Prostate gland (tissue), 2 donors: Measurements from ENCODE around the gene PKNOX2.

Source experiments
- POLR2A ChIP-seq: fragments of 450-650 bp; IDR thresholded peaks from one replicate; pipeline ENCODE4 v1.6.1; 2016; ENCODE audit warnings: antibody characterized with exemption, mild to moderate bottlenecking
- POLR2AphosphoS5 ChIP-seq: sonication (generic); formaldehyde crosslinking; IDR thresholded peaks from one replicate; pipeline ENCODE4 v1.6.1; 2017; ENCODE audit warnings: antibody characterized with exemption
- TF ChIP-seq, protein P1 (sequence below), 4 experiments: fragments of 200-600 bp in 2 of 4; fragments of 450-650 bp in 2 of 4; sonication (generic) in 2 of 4; IDR thresholded peaks; 1 replicate in 3 of 4; 2 replicates in 1 of 4; pipeline ENCODE4 v1.5.1; 2016 to 2019; ENCODE audit warnings: antibody characterized with exemption in 4 of 4, mild to moderate bottlenecking in 2 of 4, moderate library complexity in 2 of 4

DNA sequence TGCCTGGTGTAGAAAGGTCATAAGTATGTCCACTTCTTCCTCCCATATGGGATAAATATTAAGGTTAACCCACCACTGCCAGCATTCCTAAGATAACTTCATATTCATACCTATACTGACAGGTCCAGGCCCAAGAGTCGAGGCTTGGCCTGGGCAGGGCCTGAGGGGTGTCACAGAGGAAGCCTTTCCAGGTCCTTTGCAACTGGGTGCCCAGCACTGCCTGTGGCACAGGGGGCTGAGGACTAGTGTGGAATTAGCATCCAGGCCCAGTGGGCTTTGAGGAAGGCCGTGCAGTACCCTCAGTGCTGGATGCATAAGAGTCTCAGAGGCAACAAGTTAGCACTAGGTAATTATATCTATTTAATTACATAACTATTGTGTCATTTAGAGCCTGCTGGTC, 65.4 kb downstream of the PKNOX2 start:
- TF ChIP-seq, protein P1, sequence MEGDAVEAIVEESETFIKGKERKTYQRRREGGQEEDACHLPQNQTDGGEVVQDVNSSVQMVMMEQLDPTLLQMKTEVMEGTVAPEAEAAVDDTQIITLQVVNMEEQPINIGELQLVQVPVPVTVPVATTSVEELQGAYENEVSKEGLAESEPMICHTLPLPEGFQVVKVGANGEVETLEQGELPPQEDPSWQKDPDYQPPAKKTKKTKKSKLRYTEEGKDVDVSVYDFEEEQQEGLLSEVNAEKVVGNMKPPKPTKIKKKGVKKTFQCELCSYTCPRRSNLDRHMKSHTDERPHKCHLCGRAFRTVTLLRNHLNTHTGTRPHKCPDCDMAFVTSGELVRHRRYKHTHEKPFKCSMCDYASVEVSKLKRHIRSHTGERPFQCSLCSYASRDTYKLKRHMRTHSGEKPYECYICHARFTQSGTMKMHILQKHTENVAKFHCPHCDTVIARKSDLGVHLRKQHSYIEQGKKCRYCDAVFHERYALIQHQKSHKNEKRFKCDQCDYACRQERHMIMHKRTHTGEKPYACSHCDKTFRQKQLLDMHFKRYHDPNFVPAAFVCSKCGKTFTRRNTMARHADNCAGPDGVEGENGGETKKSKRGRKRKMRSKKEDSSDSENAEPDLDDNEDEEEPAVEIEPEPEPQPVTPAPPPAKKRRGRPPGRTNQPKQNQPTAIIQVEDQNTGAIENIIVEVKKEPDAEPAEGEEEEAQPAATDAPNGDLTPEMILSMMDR (IDR thresholded peaks at IDR 0.05): no peak
- no peak for TF ChIP-seq POLR2A
- no peak for TF ChIP-seq POLR2AphosphoS5
